Measurements from ENCODE around the gene PTPN23. TPM values are rescaled to one million over a fixed set of nuclear protein-coding genes. Genes with fewer than 3 reads are reported as not detected.

PTPN23 gene
- total and polyA plus RNA-seq, 2 experiments from 2014 or later: 14.3 to 48.8 TPM

DNA sequence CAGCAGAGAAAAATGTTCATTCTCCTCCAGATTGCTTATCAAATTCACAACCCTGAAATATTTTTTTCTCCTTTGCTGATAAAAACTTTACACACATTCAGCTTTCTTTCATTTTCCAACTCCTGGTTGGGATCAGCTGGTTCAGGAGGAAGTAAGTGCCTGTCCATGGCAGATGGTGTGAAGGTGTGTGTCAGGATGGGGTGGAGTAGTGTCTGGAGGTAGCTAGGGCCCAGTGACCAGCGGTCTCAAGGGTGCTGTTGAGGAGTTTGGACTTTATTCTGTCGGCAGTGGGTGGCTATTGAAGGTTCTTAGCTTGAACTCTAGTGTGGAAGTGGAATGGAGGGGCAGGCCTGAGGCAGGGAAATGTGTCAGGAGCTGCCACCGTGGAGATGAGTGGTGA is 46.9 kb upstream of the PTPN23 start:
- Histone ChIP-seq H3K9me2 (ENCODE audit: insufficient read depth) (no peaks in the 10 kb centered on the region), H3K4me3 (no peak overlapping the region), H3K36me3 (ENCODE audit: insufficient read depth) (peaks cover 24% of the 10 kb centered on the region), H3F3A (replicated peaks; ENCODE audit: low read depth) (no peaks in the 10 kb centered on the region), H3K27me3 (ENCODE audit: insufficient read depth) (no peaks in the 10 kb centered on the region), H3K4me2 (no peak overlapping the region), H3K27ac (ENCODE audit: low read depth) (no peak overlapping the region), H2AFZ (no peak overlapping the region), H3K4me1 (ENCODE audit: insufficient read depth) (no peaks in the 10 kb centered on the region), H4K20me1 (replicated peaks; ENCODE audit: insufficient read depth) (peaks cover 9% of the 10 kb centered on the region; the same call in 1 of the 2 replicates), H3K79me2 (replicated peaks; ENCODE audit: insufficient read depth) (no peaks in the 10 kb centered on the region)
- no peak overlapping the region; the same call in 1 of the 2 replicates for H3K27ac Mint-ChIP-seq
- H3K4me1 Mint-ChIP-seq: no peaks in the 10 kb centered on the region
- TF ChIP-seq, protein P1, sequence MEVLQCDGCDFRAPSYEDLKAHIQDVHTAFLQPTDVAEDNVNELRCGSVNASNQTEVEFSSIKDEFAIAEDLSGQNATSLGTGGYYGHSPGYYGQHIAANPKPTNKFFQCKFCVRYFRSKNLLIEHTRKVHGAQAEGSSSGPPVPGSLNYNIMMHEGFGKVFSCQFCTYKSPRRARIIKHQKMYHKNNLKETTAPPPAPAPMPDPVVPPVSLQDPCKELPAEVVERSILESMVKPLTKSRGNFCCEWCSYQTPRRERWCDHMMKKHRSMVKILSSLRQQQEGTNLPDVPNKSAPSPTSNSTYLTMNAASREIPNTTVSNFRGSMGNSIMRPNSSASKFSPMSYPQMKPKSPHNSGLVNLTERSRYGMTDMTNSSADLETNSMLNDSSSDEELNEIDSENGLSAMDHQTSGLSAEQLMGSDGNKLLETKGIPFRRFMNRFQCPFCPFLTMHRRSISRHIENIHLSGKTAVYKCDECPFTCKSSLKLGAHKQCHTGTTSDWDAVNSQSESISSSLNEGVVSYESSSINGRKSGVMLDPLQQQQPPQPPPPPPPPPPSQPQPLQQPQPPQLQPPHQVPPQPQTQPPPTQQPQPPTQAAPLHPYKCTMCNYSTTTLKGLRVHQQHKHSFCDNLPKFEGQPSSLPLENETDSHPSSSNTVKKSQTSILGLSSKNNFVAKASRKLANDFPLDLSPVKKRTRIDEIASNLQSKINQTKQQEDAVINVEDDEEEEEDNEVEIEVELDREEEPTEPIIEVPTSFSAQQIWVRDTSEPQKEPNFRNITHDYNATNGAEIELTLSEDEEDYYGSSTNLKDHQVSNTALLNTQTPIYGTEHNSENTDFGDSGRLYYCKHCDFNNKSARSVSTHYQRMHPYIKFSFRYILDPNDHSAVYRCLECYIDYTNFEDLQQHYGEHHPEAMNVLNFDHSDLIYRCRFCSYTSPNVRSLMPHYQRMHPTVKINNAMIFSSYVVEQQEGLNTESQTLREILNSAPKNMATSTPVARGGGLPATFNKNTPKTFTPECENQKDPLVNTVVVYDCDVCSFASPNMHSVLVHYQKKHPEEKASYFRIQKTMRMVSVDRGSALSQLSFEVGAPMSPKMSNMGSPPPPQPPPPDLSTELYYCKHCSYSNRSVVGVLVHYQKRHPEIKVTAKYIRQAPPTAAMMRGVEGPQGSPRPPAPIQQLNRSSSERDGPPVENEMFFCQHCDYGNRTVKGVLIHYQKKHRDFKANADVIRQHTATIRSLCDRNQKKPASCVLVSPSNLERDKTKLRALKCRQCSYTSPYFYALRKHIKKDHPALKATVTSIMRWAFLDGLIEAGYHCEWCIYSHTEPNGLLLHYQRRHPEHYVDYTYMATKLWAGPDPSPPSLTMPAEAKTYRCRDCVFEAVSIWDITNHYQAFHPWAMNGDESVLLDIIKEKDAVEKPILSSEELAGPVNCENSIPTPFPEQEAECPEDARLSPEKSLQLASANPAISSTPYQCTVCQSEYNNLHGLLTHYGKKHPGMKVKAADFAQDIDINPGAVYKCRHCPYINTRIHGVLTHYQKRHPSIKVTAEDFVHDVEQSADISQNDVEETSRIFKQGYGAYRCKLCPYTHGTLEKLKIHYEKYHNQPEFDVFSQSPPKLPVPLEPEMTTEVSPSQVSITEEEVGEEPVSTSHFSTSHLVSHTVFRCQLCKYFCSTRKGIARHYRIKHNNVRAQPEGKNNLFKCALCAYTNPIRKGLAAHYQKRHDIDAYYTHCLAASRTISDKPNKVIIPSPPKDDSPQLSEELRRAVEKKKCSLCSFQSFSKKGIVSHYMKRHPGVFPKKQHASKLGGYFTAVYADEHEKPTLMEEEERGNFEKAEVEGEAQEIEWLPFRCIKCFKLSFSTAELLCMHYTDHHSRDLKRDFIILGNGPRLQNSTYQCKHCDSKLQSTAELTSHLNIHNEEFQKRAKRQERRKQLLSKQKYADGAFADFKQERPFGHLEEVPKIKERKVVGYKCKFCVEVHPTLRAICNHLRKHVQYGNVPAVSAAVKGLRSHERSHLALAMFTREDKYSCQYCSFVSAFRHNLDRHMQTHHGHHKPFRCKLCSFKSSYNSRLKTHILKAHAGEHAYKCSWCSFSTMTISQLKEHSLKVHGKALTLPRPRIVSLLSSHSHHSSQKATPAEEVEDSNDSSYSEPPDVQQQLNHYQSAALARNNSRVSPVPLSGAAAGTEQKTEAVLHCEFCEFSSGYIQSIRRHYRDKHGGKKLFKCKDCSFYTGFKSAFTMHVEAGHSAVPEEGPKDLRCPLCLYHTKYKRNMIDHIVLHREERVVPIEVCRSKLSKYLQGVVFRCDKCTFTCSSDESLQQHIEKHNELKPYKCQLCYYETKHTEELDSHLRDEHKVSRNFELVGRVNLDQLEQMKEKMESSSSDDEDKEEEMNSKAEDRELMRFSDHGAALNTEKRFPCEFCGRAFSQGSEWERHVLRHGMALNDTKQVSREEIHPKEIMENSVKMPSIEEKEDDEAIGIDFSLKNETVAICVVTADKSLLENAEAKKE (CRISPR knock-in tag; IDR thresholded peaks at IDR 0.05): no peak
- TF ChIP-seq, protein P2, sequence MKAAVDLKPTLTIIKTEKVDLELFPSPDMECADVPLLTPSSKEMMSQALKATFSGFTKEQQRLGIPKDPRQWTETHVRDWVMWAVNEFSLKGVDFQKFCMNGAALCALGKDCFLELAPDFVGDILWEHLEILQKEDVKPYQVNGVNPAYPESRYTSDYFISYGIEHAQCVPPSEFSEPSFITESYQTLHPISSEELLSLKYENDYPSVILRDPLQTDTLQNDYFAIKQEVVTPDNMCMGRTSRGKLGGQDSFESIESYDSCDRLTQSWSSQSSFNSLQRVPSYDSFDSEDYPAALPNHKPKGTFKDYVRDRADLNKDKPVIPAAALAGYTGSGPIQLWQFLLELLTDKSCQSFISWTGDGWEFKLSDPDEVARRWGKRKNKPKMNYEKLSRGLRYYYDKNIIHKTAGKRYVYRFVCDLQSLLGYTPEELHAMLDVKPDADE (IDR thresholded peaks at IDR 0.05): no peak
- TF ChIP-seq NANOG (IDR thresholded peaks at IDR 0.05; ENCODE audit: borderline replicate concordance): no peak
- no peak for TF ChIP-seq EZH2phosphoT487 (IDR thresholded peaks at IDR 0.05; ENCODE audit: unreplicated experiment)
- TF ChIP-seq, protein P3, sequence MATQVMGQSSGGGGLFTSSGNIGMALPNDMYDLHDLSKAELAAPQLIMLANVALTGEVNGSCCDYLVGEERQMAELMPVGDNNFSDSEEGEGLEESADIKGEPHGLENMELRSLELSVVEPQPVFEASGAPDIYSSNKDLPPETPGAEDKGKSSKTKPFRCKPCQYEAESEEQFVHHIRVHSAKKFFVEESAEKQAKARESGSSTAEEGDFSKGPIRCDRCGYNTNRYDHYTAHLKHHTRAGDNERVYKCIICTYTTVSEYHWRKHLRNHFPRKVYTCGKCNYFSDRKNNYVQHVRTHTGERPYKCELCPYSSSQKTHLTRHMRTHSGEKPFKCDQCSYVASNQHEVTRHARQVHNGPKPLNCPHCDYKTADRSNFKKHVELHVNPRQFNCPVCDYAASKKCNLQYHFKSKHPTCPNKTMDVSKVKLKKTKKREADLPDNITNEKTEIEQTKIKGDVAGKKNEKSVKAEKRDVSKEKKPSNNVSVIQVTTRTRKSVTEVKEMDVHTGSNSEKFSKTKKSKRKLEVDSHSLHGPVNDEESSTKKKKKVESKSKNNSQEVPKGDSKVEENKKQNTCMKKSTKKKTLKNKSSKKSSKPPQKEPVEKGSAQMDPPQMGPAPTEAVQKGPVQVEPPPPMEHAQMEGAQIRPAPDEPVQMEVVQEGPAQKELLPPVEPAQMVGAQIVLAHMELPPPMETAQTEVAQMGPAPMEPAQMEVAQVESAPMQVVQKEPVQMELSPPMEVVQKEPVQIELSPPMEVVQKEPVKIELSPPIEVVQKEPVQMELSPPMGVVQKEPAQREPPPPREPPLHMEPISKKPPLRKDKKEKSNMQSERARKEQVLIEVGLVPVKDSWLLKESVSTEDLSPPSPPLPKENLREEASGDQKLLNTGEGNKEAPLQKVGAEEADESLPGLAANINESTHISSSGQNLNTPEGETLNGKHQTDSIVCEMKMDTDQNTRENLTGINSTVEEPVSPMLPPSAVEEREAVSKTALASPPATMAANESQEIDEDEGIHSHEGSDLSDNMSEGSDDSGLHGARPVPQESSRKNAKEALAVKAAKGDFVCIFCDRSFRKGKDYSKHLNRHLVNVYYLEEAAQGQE (IDR thresholded peaks at IDR 0.05; ENCODE audit: unreplicated experiment): no peak
- TF ChIP-seq ZNF331 (CRISPR knock-in tag; IDR thresholded peaks at IDR 0.05; ENCODE audit: low read depth): no peak
- TF ChIP-seq ZNF114 (CRISPR knock-in tag; IDR thresholded peaks at IDR 0.05): no peak
- no peak for TF ChIP-seq EZH2 (IDR thresholded peaks at IDR 0.05; ENCODE audit: low read depth, unreplicated experiment)
- no peak for TF ChIP-seq POLR2AphosphoS5 (IDR thresholded peaks at IDR 0.05; ENCODE audit: low read depth)
- TF ChIP-seq CREB1 (CRISPR knock-in tag; IDR thresholded peaks at IDR 0.05; ENCODE audit: low read depth): no peak
- no peak for TF ChIP-seq JUNB (IDR thresholded peaks at IDR 0.05; ENCODE audit: unreplicated experiment)
- no peak for TF ChIP-seq STAT1 (IDR thresholded peaks at IDR 0.05; ENCODE audit: unreplicated experiment)
- TF ChIP-seq, protein P4, sequence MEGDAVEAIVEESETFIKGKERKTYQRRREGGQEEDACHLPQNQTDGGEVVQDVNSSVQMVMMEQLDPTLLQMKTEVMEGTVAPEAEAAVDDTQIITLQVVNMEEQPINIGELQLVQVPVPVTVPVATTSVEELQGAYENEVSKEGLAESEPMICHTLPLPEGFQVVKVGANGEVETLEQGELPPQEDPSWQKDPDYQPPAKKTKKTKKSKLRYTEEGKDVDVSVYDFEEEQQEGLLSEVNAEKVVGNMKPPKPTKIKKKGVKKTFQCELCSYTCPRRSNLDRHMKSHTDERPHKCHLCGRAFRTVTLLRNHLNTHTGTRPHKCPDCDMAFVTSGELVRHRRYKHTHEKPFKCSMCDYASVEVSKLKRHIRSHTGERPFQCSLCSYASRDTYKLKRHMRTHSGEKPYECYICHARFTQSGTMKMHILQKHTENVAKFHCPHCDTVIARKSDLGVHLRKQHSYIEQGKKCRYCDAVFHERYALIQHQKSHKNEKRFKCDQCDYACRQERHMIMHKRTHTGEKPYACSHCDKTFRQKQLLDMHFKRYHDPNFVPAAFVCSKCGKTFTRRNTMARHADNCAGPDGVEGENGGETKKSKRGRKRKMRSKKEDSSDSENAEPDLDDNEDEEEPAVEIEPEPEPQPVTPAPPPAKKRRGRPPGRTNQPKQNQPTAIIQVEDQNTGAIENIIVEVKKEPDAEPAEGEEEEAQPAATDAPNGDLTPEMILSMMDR (conservative IDR thresholded peaks at IDR 0.05; ENCODE audit: low read depth in 2 of 2): no peak
- ATAC-seq (no peak), DNase-seq (ENCODE audit: low spot score) (no peak)
- no peak overlapping the region for H3K4me3 Mint-ChIP-seq
- no peaks in the 10 kb centered on the region for H3K9me3 Mint-ChIP-seq
- peaks cover 5% of the 10 kb centered on the region for H3K27me3 Mint-ChIP-seq (ENCODE audit: insufficient read depth, low read depth, poor library complexity)
- H3K36me3 Mint-ChIP-seq (ENCODE audit: low read depth): peaks cover 78% of the 10 kb centered on the region

Measured in GM23338 (cell line).